ENCODE measurements around the gene KRT83.
A peak's percentile ranks its signal among the peaks of the same experiment; 100 is the strongest.

Gene KRT83

GRCh38 chr12:52300796-52301691 is 20.2 kb downstream of the KRT83 start:
- H3K4me3 ChIP-seq (replicated peaks; ENCODE audit: insufficient read depth, low read length): no peak overlapping the region
- no peak for TF ChIP-seq CTCF (IDR thresholded peaks at IDR 0.05; ENCODE audit: insufficient read depth, low read length)
- no peak for TF ChIP-seq GABPA (IDR thresholded peaks at IDR 0.05; ENCODE audit: low read depth)
- peak; percentile 85 for TF ChIP-seq REST (IDR thresholded peaks at IDR 0.05; ENCODE audit: insufficient replicate concordance, low read depth)
- H3K27me3 ChIP-seq (ENCODE audit: insufficient read depth, poor library complexity, severe bottlenecking): peaks cover 6% of the 10 kb centered on the region
- no peak overlapping the region for H3K27ac ChIP-seq (replicated peaks)
- DNase-seq (ENCODE audit: low read depth in 1 of 2, low spot score in 1 of 2): no peak

- DNase-seq (ENCODE audit: low read depth in 1 of 2, low spot score in 1 of 2): no peak
- no peak overlapping the region for H3K27ac ChIP-seq (replicated peaks)
- H3K4me3 ChIP-seq (replicated peaks; ENCODE audit: insufficient read depth, low read length): no peak overlapping the region
- H3K27me3 ChIP-seq (ENCODE audit: insufficient read depth, poor library complexity, severe bottlenecking): peaks cover 6% of the 10 kb centered on the region
- TF ChIP-seq REST (IDR thresholded peaks at IDR 0.05; ENCODE audit: insufficient replicate concordance, low read depth): no peak
- TF ChIP-seq SPI1 (IDR thresholded peaks at IDR 0.05; ENCODE audit: borderline replicate concordance, low read depth): no peak
- TF ChIP-seq POLR2AphosphoS5 (IDR thresholded peaks at IDR 0.05; ENCODE audit: low read depth): no peak
- no peak for TF ChIP-seq CTCF (IDR thresholded peaks at IDR 0.05; ENCODE audit: insufficient read depth, low read length)
- no peak for TF ChIP-seq GABPA (IDR thresholded peaks at IDR 0.05; ENCODE audit: low read depth)
These were observed 22.5 kb downstream of the KRT83 start for GRCh38 chr12:52298677-52299190.

GRCh38 chr12:52296572-52297215 is 24.5 kb downstream of the KRT83 start:
- DNase-seq (ENCODE audit: low read depth in 1 of 2, low spot score in 1 of 2): no peak
- Histone ChIP-seq H3K4me3 (replicated peaks; ENCODE audit: insufficient read depth, low read length) (no peak overlapping the region), H3K27ac (replicated peaks) (no peak overlapping the region), H3K27me3 (ENCODE audit: insufficient read depth, poor library complexity, severe bottlenecking) (peaks cover 6% of the 10 kb centered on the region)
- TF ChIP-seq POLR2AphosphoS5 (IDR thresholded peaks at IDR 0.05; ENCODE audit: low read depth) (no peak), GABPA (IDR thresholded peaks at IDR 0.05; ENCODE audit: low read depth) (no peak), CTCF (IDR thresholded peaks at IDR 0.05; ENCODE audit: insufficient read depth, low read length) (no peak), SPI1 (IDR thresholded peaks at IDR 0.05; ENCODE audit: borderline replicate concordance, low read depth) (no peak), REST (IDR thresholded peaks at IDR 0.05; ENCODE audit: insufficient replicate concordance, low read depth) (no peak)
